K562 (cell line): ENCODE data around the gene RGS3. TPM values are rescaled to one million over a fixed set of nuclear protein-coding genes. Genes with fewer than 3 reads are reported as not detected.
A peak's percentile ranks its signal among the peaks of the same experiment; 100 is the strongest.

Experiments used
- ATF1 ChIP-seq, 2 experiments: fragments of 450-650 bp in 1 of 2; IDR thresholded peaks; 2 replicates each; pipeline ENCODE4 v1.6.1; 2016; ENCODE audit warnings: missing compliant biosample characterization in 1 of 2, missing genetic modification characterization in 1 of 2
- ATF3 ChIP-seq, 2 experiments: fragments of 450-650 bp in 1 of 2; sonication (generic) in 1 of 2; formaldehyde crosslinking in 1 of 2; IDR thresholded peaks in 1 of 2; conservative IDR thresholded peaks in 1 of 2; 2 replicates each; pipeline versions ENCODE4 v1.6.1 to v1.8.1; 2016 to 2023; ENCODE audit warnings: mild to moderate bottlenecking in 2 of 2, moderate library complexity in 2 of 2, inconsistent platforms in 1 of 2, missing genetic modification reagents in 1 of 2
- BHLHE40 ChIP-seq: IDR thresholded peaks from 2 replicates; pipeline ENCODE4 v1.6.1; 2011; ENCODE audit warnings: low read length, improper control_type of control experiment
- CBFB ChIP-seq: sonication (generic); formaldehyde crosslinking; IDR thresholded peaks from 2 replicates; pipeline ENCODE4 v1.4.0; 2020; ENCODE audit warnings: mild to moderate bottlenecking, missing genetic modification reagents
- CREB1 ChIP-seq, 2 experiments: sonication (generic) in 1 of 2; formaldehyde crosslinking in 1 of 2; IDR thresholded peaks; 2 replicates each; pipeline versions ENCODE4 v1.6.1 to v1.8.0; 2012 to 2022; ENCODE audit warnings: inconsistent platforms in 1 of 2, mild to moderate bottlenecking in 1 of 2, missing genetic modification reagents in 1 of 2, moderate library complexity in 1 of 2
- CREM ChIP-seq: IDR thresholded peaks from 2 replicates; pipeline ENCODE4 v1.6.1; 2014; ENCODE audit warnings: antibody characterized with exemption, low read depth
- DLX4 ChIP-seq: fragments of 250-450 bp; sonication (Bioruptor Pico); IDR thresholded peaks from 2 replicates; pipeline ENCODE4 v1.6.1; 2021; ENCODE audit warnings: mild to moderate bottlenecking
- ETV6 ChIP-seq, 3 experiments: fragments of 150-350 bp in 1 of 3; sonication (generic) in 1 of 3; formaldehyde crosslinking in 1 of 3; IDR thresholded peaks; 2 replicates each; pipeline versions ENCODE4 v1.6.1 to v1.8.0; 2014 to 2022; ENCODE audit warnings: borderline replicate concordance in 2 of 3, low read depth in 2 of 3, antibody characterized with exemption in 1 of 3, low read length in 1 of 3, mild to moderate bottlenecking in 1 of 3, missing genetic modification reagents in 1 of 3
- FOXO4 ChIP-seq: fragments of 450-650 bp; formaldehyde crosslinking; IDR thresholded peaks from 2 replicates; pipeline ENCODE4 v1.4.0; 2020; ENCODE audit warnings: mild to moderate bottlenecking, moderate library complexity
- FOXP1 ChIP-seq: sonication (generic); formaldehyde crosslinking; IDR thresholded peaks from 2 replicates; pipeline ENCODE4 v1.8.0; 2022; ENCODE audit warnings: mild to moderate bottlenecking, missing genetic modification reagents
- NCOA1 ChIP-seq: fragments of 450-650 bp; IDR thresholded peaks from 2 replicates; pipeline ENCODE4 v1.6.1; 2016; ENCODE audit warnings: low read depth
- POLR2H ChIP-seq: IDR thresholded peaks from 2 replicates; pipeline ENCODE4 v1.6.1; 2016; ENCODE audit warnings: missing genetic modification characterization, low read depth, mild to moderate bottlenecking, control low read depth, missing compliant biosample characterization, moderate library complexity
- RB1 ChIP-seq: fragments of 450-650 bp; IDR thresholded peaks from 2 replicates; pipeline ENCODE4 v1.6.1; 2017; ENCODE audit warnings: low read depth, mild to moderate bottlenecking
- SIN3A ChIP-seq, 2 experiments: fragments of 150-350 bp in 1 of 2; IDR thresholded peaks; 2 replicates each; pipeline ENCODE4 v1.6.1; 2011 to 2016; ENCODE audit warnings: borderline replicate concordance in 2 of 2, low read depth in 2 of 2, low read length in 2 of 2, mild to moderate bottlenecking in 2 of 2, moderate library complexity in 2 of 2; ENCODE audit not compliant: control insufficient read depth in 1 of 2
- TAF9B ChIP-seq: fragments of 450-650 bp; IDR thresholded peaks from 2 replicates; pipeline ENCODE4 v1.6.1; 2018; ENCODE audit warnings: mild to moderate bottlenecking; ENCODE audit not compliant: partially characterized antibody
- ZNF140 ChIP-seq: fragments of 250-450 bp; sonication (Bioruptor Pico); IDR thresholded peaks from 2 replicates; pipeline ENCODE4 v1.8.0; 2021; ENCODE audit warnings: moderate library complexity, mild to moderate bottlenecking, inconsistent platforms
- ZNF431 ChIP-seq: sonication (generic); formaldehyde crosslinking; IDR thresholded peaks from 2 replicates; pipeline ENCODE4 v1.8.0; 2022; ENCODE audit warnings: mild to moderate bottlenecking, missing genetic modification reagents
- ZNF518B ChIP-seq: fragments of 250-450 bp; sonication (Bioruptor Pico); IDR thresholded peaks from 2 replicates; pipeline ENCODE4 v1.5.0; 2021; ENCODE audit warnings: mild to moderate bottlenecking, moderate library complexity
- ZNF668 ChIP-seq: fragments of 250-450 bp; sonication (Bioruptor Pico); IDR thresholded peaks from 2 replicates; pipeline ENCODE4 v1.8.0; 2022; ENCODE audit warnings: mild to moderate bottlenecking, inconsistent platforms
- polyA plus RNA-seq, 8 experiments: library from polyadenylated mRNA; depleted of rRNA in 4 of 8; stranded (reverse) in 5 of 8; unstranded in 3 of 8; fragments of >200 nt; fragmentation: Nextera tagmentation in 2 of 8; fragmentation: Illumina TruSeq in 1 of 8; extraction: Ambion mirVana in 2 of 8; extraction: Trizol in 1 of 8; gene quantifications; 2 replicates each; pipeline versions ENCODE4 v1.2.1 to v1.2.3, GENCODE V29; 2011 to 2014; ENCODE audit warnings: inconsistent platforms in 1 of 8, missing spikeins in 1 of 8
- total RNA-seq, 7 experiments: library from RNA; depleted of rRNA in 6 of 7; stranded (reverse); fragments of >200 nt in 6 of 7; fragmentation: Illumina TruSeq in 2 of 7; extraction: Trizol in 2 of 7; gene quantifications; 2 replicates each; pipeline versions ENCODE4 v1.2.1 to v1.2.3, GENCODE V29; 2011 to 2021; ENCODE audit warnings: low replicate concordance in 1 of 7

The RGS3 gene
- total and polyA plus RNA-seq, 9 of the 15 experiments (the other 6 are each of a cell fraction or from before 2014, with no cell fraction given), result 0.08 to 2.9 (median 0.95) TPM

GRCh38 chr9:113602126-113603047, 138.9 kb downstream of the RGS3 start (continued):
- TF ChIP-seq CREB1 (IDR thresholded peaks at IDR 0.05) (0 out of 2 replicates have a peak, but pooled peaks have one; percentile 36), CREB1 (CRISPR knock-in tag; IDR thresholded peaks at IDR 0.05) (no peak; the same call in 1 of the 2 replicates), FOXP1 (CRISPR knock-in tag) (no peak), ETV6 (IDR thresholded peaks at IDR 0.05; ENCODE audit: borderline replicate concordance in 1 of 2, low read depth in 2 of 2, low read length in 1 of 2) (no peak), ETV6 (CRISPR knock-in tag; IDR thresholded peaks at IDR 0.05; ENCODE audit: borderline replicate concordance) (no peak), CREM (peak; percentile 64), CBFB (CRISPR knock-in tag) (no peak), POLR2H (tag) (no peak), BHLHE40 (peak; percentile 27; the same call in 1 of the 2 replicates), RB1 (no peak), ATF1 (CRISPR knock-in tag; IDR thresholded peaks at IDR 0.05) (no peak), ATF1 (tag; IDR thresholded peaks at IDR 0.05) (peak; percentile 61), ZNF668 (CRISPR knock-in tag) (no peak), FOXO4 (no peak), SIN3A (IDR thresholded peaks at IDR 0.05; ENCODE audit: borderline replicate concordance in 2 of 2, control insufficient read depth in 1 of 2, low read depth in 2 of 2, low read length in 2 of 2) (no peak), ZNF140 (CRISPR knock-in tag) (no peak), DLX4 (CRISPR knock-in tag) (no peak), NCOA1 (no peak), ZNF431 (CRISPR knock-in tag) (no peak), TAF9B (no peak), ATF3 (IDR thresholded peaks at IDR 0.05) (0 out of 2 replicates have a peak, but pooled peaks have one; percentile 32), ATF3 (CRISPR knock-in tag; conservative IDR thresholded peaks at IDR 0.05) (no peak), ZNF518B (CRISPR knock-in tag) (no peak)
